NCI-H1105 treated with DMSO at 0.1 percent for 48 hours (cell line): ENCODE measurements around the gene FBLN2.

Source experiments
- DNase-seq: peaks from one replicate; lab custom pipeline; 2025; lab: John Stamatoyannopoulos, UW

The FBLN2 gene

DNA sequence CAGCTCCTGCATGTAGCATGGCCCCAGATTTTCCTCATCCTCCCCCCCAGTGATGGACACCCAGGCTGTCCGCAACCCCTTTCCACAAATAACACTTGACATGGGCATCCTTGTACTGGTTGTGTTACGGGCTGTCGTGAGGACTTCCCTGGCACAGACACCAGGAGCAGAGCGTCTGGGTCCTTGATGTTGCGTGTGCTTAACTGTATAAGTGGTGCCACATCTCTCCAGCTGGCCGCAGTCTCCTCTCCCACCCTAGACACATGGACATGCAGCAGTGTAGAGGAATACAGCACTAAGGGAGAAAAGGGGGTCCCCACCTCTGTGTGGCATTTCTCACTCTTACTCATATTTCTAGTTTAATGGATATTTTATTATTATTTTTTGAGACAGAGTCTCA is 56.6 kb downstream of the FBLN2 start:
- DNase-seq = no peak

DNA sequence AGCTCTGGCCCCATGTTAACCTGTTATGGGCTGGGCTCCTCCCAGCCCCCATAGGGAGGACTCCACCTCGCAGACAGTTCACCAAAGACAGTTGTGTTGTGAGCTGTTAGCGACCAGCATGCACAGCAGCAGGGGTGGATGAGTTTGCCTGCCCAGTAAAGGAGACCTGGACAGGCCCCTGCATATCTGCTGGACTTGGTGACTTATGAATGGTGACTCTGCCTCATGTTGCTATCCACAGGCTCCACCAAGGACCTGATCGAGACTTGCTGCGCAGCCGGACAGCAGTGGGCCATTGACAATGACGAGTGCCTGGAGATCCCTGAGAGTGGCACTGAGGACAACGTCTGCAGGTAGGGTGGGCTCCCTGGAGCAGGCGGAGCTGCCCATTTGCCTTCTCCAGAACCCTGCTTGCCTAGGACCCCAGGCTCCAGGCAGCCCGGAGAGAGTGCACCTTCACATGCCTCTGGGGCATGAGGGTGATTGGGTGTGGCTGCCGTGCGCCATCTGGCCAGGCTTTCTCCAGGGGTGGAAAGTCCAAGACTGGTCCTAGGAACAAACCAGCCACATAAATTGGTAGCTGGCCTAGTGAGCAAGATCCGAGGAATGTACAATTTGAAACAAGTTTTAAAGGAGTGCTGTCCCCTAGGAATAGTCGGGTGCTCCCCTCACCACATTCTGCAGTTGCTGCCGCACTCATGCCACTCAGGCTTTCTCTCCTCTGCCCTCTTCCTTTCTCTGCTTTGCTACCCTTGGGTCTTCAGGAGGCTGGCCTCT is 59.1 kb downstream of the FBLN2 start:
- DNase-seq = no peak

DNA sequence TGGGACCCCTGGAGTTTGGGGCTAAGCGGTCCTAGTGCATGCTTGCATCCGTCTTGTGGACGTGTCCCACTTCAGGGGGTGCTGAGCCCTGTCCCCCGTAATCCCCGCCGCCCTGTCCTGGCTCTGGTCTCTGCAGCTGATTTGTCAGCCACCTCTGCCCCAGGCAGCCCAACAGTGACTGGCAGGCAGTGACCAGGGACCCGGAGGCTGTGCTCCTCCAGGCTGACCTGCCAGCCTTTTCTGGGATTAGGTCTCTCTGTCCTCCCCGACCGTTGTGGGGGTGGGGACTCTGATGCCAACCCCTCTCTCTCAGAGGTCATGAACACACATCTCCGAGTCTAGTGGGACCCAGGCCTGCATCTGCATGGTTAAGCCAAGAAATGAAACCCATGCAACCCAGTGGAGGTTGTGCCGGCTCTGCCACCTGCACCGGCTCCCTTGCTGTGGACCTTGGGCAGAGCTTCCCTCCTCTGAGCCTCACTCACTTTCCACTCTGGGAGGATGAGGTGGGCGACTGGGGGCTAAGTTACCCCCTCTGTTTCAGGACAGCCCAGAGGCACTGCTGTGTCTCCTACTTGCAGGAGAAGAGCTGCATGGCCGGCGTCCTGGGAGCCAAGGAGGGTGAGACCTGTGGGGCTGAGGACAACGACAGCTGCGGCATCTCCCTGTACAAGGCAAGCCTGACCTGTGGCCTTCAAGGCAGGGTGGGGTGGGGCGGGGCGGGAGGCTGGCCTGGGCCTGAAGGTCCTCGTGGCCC is 60.2 kb downstream of the FBLN2 start:
- no peak for DNase-seq

- DNase-seq = no peak
Observed at GRCh38 chr3:13610006-13610570, 61.2 kb downstream of the FBLN2 start.

GRCh38 chr3:13611221-13611620 is 62.3 kb downstream of the FBLN2 start:
- DNase-seq = no peak

- no peak for DNase-seq
Observed at GRCh38 chr3:13612829-13613228, 63.9 kb downstream of the FBLN2 start.

- DNase-seq = no peak
Observed at GRCh38 chr3:13613343-13614190, 64.6 kb downstream of the FBLN2 start.

DNA sequence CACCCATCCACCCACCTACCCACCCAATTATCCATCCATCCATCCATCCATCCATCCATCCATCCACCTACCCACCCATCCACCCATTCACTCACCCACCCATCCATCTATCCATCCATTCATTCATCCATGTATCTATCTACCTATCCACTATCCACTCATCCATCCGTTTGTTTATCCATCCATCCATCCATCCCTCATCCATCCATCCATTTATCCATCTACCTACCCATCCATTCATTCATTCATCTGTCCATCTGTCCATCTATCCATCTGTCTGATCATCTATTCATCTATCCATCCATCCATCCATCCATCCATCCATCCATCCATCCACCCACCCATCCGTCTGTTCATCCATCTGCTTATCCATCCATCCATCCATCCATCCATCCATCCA is 65.7 kb downstream of the FBLN2 start:
- no peak for DNase-seq

DNA sequence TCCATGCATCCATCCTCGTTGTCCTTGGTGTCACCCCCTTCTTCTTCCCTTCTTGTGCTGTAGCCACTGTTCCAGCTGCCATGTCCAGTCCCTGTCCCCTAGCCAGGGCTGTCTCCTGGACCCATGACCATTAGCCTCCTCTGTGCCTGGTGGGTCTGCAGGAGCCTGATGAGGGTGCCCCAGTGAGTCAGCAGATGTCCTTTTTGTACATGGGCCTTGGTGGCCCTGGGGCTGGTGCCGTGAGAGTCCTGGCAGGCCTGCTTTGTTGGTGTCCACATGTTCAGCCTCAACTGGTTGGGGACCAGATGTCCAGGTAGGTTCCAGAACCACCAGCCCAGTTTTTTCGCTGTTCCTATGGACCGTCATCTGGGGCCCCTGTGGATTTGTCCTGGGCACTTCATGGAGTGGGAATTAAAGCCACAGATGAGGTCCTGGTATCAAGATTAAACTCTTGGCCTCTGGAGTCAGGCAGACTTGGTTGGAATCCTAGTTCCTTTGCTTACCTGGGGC is 66.1 kb downstream of the FBLN2 start:
- no peak for DNase-seq

DNA sequence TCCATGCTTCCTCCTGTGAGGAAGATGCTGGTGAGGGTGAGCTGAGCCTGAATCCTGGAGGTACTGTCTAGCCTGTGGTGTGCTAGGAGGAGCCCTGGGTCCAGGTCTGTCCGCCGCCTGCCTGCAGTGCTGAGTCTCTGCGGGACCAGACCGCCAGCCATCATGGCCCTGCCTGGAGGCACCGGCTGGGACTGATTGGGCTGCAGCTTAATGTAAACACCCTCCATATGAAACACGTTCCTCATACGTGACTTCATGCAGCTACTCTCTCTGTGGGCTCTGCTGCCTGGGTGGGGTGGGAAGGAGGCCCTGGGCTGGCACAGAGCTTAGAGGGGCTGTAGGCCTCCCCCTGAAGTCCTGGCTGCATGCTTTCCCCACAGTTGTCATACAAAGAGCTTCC is 67.4 kb downstream of the FBLN2 start:
- no peak for DNase-seq

GRCh38 chr3:13617097-13617738 is 68.3 kb downstream of the FBLN2 start:
- no peak for DNase-seq

GRCh38 chr3:13617981-13618380 is 69.1 kb downstream of the FBLN2 start:
- DNase-seq = no peak

- DNase-seq = no peak
Observed at GRCh38 chr3:13618836-13619235, 69.9 kb downstream of the FBLN2 start.

- DNase-seq = no peak
Observed at GRCh38 chr3:13619661-13620230, 70.8 kb downstream of the FBLN2 start.

GRCh38 chr3:13620281-13620680 is 71.4 kb downstream of the FBLN2 start:
- no peak for DNase-seq

DNA sequence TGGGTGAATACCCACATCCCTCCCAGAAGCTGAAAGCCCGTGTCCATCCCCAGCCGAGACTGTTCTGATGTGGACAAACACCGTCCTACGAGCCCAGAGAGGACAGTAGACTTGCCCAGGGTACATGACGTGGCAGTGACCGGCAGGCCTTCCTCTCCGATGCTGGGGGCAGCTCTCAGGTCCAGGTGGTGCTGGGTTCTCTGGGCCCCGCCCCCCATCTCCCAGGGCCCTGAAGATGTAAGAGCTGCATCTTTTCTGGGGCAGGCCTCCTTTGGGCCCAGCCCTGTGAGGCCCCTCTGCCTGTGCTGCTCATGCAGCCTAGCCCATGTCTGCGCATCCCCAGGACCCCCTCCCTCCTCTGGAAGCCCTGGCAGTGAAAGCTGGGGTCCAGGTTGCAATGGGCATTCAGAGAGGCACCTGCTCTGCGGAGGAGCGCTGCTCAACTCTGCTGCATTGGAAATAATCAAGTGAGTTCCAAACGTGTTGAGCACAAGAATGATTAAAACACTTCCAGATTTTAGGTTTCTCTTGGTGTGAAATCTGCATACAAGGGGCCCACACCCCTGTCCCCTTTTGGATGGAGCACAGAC is 71.9 kb downstream of the FBLN2 start:
- no peak for DNase-seq

DNA sequence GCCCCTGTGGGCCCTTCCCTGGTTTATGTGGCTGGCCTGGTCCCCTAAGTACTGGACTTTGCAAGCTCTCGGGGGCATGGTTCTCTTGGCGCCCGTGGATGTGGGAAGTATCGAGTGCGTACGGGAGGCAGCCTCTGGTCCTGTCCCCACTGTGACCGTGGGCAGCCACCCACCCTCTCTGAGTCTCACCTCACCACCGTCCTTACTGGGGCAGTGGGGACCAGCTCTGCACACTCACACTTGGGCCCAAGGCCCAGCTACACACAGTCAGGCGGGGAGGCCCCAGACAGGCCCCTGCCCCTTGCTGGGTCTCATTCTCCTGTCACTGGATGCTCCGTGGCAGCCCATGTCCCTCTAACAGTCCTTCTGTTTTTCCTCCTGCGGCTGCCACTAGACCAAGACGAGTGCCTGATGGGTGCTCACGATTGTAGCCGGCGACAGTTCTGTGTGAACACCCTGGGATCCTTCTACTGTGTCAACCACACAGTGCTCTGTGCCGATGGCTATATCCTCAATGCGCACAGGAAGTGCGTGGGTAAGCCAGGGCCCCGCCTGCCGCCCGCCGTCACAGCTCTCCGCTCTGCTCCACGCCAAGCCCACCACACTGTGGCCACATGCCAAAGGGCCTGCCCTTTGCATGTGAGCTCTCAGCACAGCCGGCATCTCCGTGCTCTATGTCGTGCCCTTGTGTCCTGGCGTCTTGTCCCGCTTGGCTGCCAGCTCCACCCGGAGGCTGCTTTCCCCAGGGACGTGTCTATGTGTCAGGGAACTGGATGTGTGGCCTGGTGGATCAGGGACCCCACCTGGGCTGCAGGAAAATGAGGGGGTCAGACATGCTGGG is 72.7 kb downstream of the FBLN2 start:
- DNase-seq = no peak

DNA sequence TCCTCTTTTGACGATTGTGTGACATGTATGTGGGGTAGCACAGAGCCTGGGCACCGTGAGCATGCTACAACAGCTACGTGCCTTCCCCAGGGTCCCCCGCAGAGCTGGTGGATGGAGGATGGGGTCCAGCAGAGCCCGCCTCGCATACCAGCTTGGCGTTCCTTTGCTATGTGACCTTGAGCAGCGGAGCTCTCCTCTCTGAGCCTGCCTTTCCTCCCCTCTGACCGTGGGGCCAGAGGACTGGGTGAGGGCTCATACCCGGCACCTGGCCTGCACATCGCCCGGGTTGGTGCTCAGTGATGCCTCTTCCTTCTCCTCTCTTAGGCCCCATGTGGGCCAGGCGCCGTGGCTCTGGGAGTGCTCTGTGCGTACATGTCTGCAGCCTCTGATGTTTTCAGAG is 73.4 kb downstream of the FBLN2 start:
- no peak for DNase-seq

GRCh38 chr3:13623101-13623654 is 74.3 kb downstream of the FBLN2 start:
- no peak for DNase-seq

- DNase-seq = no peak
Observed at GRCh38 chr3:13624021-13624420, 75.1 kb downstream of the FBLN2 start.
